Liver (tissue), 9 donors: ENCODE measurements around the gene IL21R. TPM values are rescaled to one million over a fixed set of nuclear protein-coding genes. Genes with fewer than 3 reads are reported as not detected.

Source experiments
- DNase-seq: peaks from one replicate; pipeline ENCODE4 v3.0.0-alpha.2; 2017; ENCODE audit warnings: low spot score
- H3K27ac ChIP-seq, 2 donors: one replicate each; pipeline ENCODE4 v1.7.0; 2013; ENCODE audit warnings: inconsistent platforms in 2 of 2, low read length in 2 of 2, control low read depth in 1 of 2, low read depth in 1 of 2, mild to moderate bottlenecking in 1 of 2
- H3K27me3 ChIP-seq, 4 donors: one replicate each; pipeline versions ENCODE4 v1.6.1 to v1.7.0; 2013; ENCODE audit warnings: low read length in 3 of 4, inconsistent platforms in 1 of 4, mild to moderate bottlenecking in 1 of 4, moderate library complexity in 1 of 4; ENCODE audit not compliant: control insufficient read depth in 4 of 4, insufficient read depth in 4 of 4
- H3K36me3 ChIP-seq, 4 donors: one replicate each; pipeline versions ENCODE4 v1.6.1 to v1.7.0; 2013; ENCODE audit warnings: low read length in 3 of 4, mild to moderate bottlenecking in 3 of 4, low read depth in 1 of 4, moderate library complexity in 1 of 4; ENCODE audit not compliant: control insufficient read depth in 4 of 4, insufficient read depth in 3 of 4
- H3K4me1 ChIP-seq, 4 donors: one replicate each; pipeline versions ENCODE4 v1.6.1 to v1.7.0; 2013; ENCODE audit warnings: low read length in 3 of 4, mild to moderate bottlenecking in 3 of 4, moderate library complexity in 1 of 4; ENCODE audit not compliant: control insufficient read depth in 4 of 4, insufficient read depth in 4 of 4
- H3K4me3 ChIP-seq, 3 donors: one replicate each; pipeline versions ENCODE4 v1.6.1 to v1.7.0; 2013; ENCODE audit warnings: low read length in 3 of 3, control low read depth in 1 of 3, low read depth in 1 of 3, mild to moderate bottlenecking in 1 of 3
- H3K9ac ChIP-seq, 2 donors: one replicate each; pipeline ENCODE4 v1.7.0; 2013; ENCODE audit warnings: low read length in 2 of 2, mild to moderate bottlenecking in 2 of 2, moderate library complexity in 2 of 2, control low read depth in 1 of 2, low read depth in 1 of 2
- H3K9me3 ChIP-seq, 4 donors: one replicate each; pipeline versions ENCODE4 v1.6.1 to v1.7.0; 2013; ENCODE audit warnings: low read length in 3 of 4; ENCODE audit not compliant: control insufficient read depth in 4 of 4
- FOXA1 ChIP-seq: IDR thresholded peaks from 2 replicates; pipeline ENCODE4 v1.6.1; 2016; ENCODE audit warnings: antibody characterized with exemption
- FOXA2 ChIP-seq: IDR thresholded peaks from 2 replicates; pipeline ENCODE4 v1.6.1; 2016; ENCODE audit warnings: antibody characterized with exemption
- HNF4G ChIP-seq: IDR thresholded peaks from 2 replicates; pipeline ENCODE4 v1.6.1; 2016; ENCODE audit warnings: antibody characterized with exemption
- JUND ChIP-seq, 2 donors: IDR thresholded peaks; 2 replicates each; pipeline ENCODE4 v1.6.1; 2016; ENCODE audit warnings: antibody characterized with exemption in 2 of 2
- NR2F2 ChIP-seq: IDR thresholded peaks from 2 replicates; pipeline ENCODE4 v1.6.1; 2016; ENCODE audit warnings: antibody characterized with exemption
- RAD21 ChIP-seq, 2 donors: IDR thresholded peaks; 2 replicates each; pipeline ENCODE4 v1.6.1; 2016; ENCODE audit warnings: antibody characterized with exemption in 2 of 2, mild to moderate bottlenecking in 2 of 2
- REST ChIP-seq: IDR thresholded peaks from 2 replicates; pipeline ENCODE4 v1.6.1; 2016; ENCODE audit warnings: antibody characterized with exemption, mild to moderate bottlenecking
- RXRA ChIP-seq, 2 donors: IDR thresholded peaks; 2 replicates each; pipeline ENCODE4 v1.6.1; 2017 to 2018; ENCODE audit warnings: antibody characterized with exemption in 2 of 2, mild to moderate bottlenecking in 1 of 2
- SP1 ChIP-seq: IDR thresholded peaks from 2 replicates; pipeline ENCODE4 v1.6.1; 2018; ENCODE audit warnings: antibody characterized with exemption, mild to moderate bottlenecking
- TAF1 ChIP-seq: conservative IDR thresholded peaks from 2 replicates; pipeline ENCODE4 v1.6.1; 2016; ENCODE audit warnings: antibody characterized with exemption, mild to moderate bottlenecking
- YY1 ChIP-seq: IDR thresholded peaks from 2 replicates; pipeline ENCODE4 v1.6.1; 2016; ENCODE audit warnings: antibody characterized with exemption, mild to moderate bottlenecking
- WGBS: extraction: QIAGEN DNeasy Blood & Tissue Kit; methylation state at CpG from one replicate; pipeline ENCODE4 v1.1.7; 2013; 5-methylcytosine and 5-hydroxymethylcytosine counted together
- polyA plus RNA-seq, 2 donors: library from polyadenylated mRNA; stranded (reverse) in 1 of 2; unstranded in 1 of 2; fragments of 200-250 nt in 1 of 2; fragments of >200 nt in 1 of 2; fragmentation: Nextera tagmentation in 1 of 2; extraction: Ambion mirVana in 1 of 2; gene quantifications; one replicate each; pipeline versions ENCODE4 v1.2.1 to v1.2.3, GENCODE V29; 2013 to 2015
- total RNA-seq, 2 donors: library from RNA; depleted of rRNA; stranded (reverse); fragments of >200 nt; gene quantifications; one replicate each; pipeline ENCODE4 v1.2.3, GENCODE V29; 2014
- TF ChIP-seq, protein P1 (sequence below): fragments of 150-350 bp; IDR thresholded peaks from 2 replicates; pipeline ENCODE4 v1.5.1; 2017; ENCODE audit warnings: improper control_type of control experiment, low read depth, low read length; ENCODE audit not compliant: missing input control
- donor health status: healthy.
- donor health status: healthy.
- donor health status: healthy.
- donor health status: healthy.
- donor health status: healthy.

Gene IL21R
- total and polyA plus RNA-seq, 4 donors = 0.19 to 0.84 (median 0.39) TPM

DNA sequence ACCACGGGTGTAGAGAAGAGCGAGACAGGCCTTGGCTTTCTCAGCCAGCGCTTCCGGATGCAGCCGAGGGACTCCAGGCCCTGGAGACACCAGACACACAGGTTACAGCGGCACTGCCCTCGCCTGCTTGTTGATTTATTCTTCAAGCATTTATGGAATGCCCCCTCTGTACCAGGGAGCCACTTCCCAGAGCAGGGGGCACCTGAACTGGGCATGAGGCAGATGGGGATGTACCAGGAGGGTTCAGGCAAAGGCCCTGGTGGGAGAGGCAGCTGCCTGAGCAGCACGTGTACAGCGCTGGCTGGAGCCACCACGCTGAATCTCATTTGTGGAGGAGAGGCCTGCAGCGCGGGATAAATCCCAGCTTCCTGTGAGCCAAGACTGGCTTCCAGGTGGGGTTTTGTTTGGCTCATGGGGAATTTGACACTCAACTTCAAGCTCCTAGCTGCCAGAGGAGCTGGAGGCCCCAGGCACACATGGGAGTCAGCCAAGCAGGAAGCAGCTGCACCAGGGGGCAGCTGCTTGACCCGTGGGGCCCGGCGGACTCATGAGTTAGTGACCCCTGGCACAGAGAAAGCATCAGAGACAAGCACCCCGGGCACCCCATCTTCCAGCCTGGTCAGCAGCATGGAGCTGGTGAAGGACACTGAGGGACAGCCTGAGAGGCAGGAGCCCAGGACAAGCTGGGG is 59.7 kb downstream of the IL21R start:
- Histone ChIP-seq H3K36me3 (peaks cover 13 to 59% (median 28%) of the 10 kb centered on the region in 4 donors), H3K4me1 (no peaks in the 10 kb centered on the region), H3K9ac (no peak overlapping the region), H3K27ac (no peak overlapping the region), H3K27me3 (no peaks in the 10 kb centered on the region), H3K9me3 (no peaks in the 10 kb centered on the region), H3K4me3 (no peak overlapping the region)
- no peak for DNase-seq
- 85% methylated on average over 16 of the region's 16 CpGs for WGBS
- TF ChIP-seq NR2F2 (peak; percentile 72), REST (no peak)

DNA sequence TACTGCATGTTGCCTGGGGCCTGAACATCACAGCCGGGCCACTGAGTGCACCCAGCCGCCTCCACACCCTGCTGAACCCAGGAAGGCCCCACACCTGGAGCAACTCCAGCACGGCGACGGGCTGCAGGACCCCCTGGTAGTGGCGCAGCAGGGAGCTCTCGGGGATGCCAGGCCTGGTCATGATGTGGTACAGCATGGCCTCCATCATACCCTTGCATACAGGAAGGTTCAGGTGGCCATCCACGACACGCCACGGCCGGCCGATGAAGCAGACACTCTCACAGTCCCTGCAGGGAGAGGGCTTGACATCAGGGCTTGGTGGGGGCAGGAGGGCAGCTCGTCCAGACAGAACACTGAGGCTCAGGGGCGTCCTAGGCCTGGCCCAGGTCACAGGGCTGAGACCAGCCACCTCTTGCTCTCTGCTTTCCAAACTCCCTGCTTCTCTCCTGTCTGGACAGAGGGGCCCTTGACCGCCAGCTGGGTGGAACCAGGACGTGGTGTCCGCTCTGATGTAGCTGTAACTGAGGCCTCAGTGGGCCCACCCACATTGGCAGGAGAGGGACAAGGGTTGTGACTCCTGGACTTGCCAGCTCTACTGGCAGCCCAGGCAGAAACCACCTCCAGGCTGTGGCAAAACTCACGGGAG is 60.3 kb downstream of the IL21R start:
- no peak overlapping the region for H3K27ac ChIP-seq
- 91% methylated on average over 18 of the region's 18 CpGs for WGBS
- DNase-seq = no peak

More for the DNA sequence above, 60.3 kb downstream of the IL21R start:
- no peaks in the 10 kb centered on the region for H3K27me3 ChIP-seq
- no peak overlapping the region for H3K9ac ChIP-seq
- peaks cover 13 to 65% (median 29%) of the 10 kb centered on the region in 4 donors for H3K36me3 ChIP-seq
- no peaks in the 10 kb centered on the region for H3K9me3 ChIP-seq
- no peaks in the 10 kb centered on the region for H3K4me1 ChIP-seq
- H3K4me3 ChIP-seq = no peak overlapping the region
- no peak for TF ChIP-seq RAD21 (IDR thresholded peaks at IDR 0.05)
- TF ChIP-seq REST = no peak
- TF ChIP-seq RXRA (IDR thresholded peaks at IDR 0.05) = no peak
- TF ChIP-seq, protein P1, sequence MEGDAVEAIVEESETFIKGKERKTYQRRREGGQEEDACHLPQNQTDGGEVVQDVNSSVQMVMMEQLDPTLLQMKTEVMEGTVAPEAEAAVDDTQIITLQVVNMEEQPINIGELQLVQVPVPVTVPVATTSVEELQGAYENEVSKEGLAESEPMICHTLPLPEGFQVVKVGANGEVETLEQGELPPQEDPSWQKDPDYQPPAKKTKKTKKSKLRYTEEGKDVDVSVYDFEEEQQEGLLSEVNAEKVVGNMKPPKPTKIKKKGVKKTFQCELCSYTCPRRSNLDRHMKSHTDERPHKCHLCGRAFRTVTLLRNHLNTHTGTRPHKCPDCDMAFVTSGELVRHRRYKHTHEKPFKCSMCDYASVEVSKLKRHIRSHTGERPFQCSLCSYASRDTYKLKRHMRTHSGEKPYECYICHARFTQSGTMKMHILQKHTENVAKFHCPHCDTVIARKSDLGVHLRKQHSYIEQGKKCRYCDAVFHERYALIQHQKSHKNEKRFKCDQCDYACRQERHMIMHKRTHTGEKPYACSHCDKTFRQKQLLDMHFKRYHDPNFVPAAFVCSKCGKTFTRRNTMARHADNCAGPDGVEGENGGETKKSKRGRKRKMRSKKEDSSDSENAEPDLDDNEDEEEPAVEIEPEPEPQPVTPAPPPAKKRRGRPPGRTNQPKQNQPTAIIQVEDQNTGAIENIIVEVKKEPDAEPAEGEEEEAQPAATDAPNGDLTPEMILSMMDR = no peak
- TF ChIP-seq TAF1 = no peak
- no peak for TF ChIP-seq JUND (IDR thresholded peaks at IDR 0.05)
- no peak for TF ChIP-seq FOXA2
- TF ChIP-seq FOXA1 = no peak
- TF ChIP-seq HNF4G = no peak
- no peak for TF ChIP-seq YY1
- no peak for TF ChIP-seq SP1
